Activated CD8-positive, alpha-beta memory T cell treated with anti-CD3 and anti-CD28 coated beads, Interleukin-2, amount 50 U/mL, for 24 hours (primary cell): ENCODE results near the gene OR8B8.
"Not testable (repeated sequence)": the region's sequence is repeated elsewhere in the genome, so short reads cannot be mapped to it uniquely, and the experiment has no call there.

ENCODE experiments used
- DNase-seq: peaks from one replicate; pipeline ENCODE4 v3.0.0-alpha.2; 2020; ENCODE audit errors: extremely low read depth

OR8B8 gene

GRCh38 chr11:124445646-124446150 is at the start of gene OR8B8:
Gene OR8B8, minus strand, starts transcription at chr11:124445696. Its CDS starts 4,611 bp downstream, at chr11:124441085.
- no peak for DNase-seq

GRCh38 chr11:124493016-124493655 is 47.6 kb upstream of the OR8B8 start:
- no peak for DNase-seq

- no peak for DNase-seq
These were observed 37.9 kb upstream of the OR8B8 start for GRCh38 chr11:124483422-124483821.

GRCh38 chr11:124482362-124483147 is 37.1 kb upstream of the OR8B8 start:
- DNase-seq: no peak

GRCh38 chr11:124481365-124482323 is 36.1 kb upstream of the OR8B8 start:
- no peak for DNase-seq

GRCh38 chr11:124479561-124479960 is 34.1 kb upstream of the OR8B8 start:
- DNase-seq: no peak

GRCh38 chr11:124475265-124475664 is 29.8 kb upstream of the OR8B8 start:
- DNase-seq: no peak

- DNase-seq: no peak
These were observed 29.3 kb upstream of the OR8B8 start for GRCh38 chr11:124474779-124475178.

GRCh38 chr11:124474079-124474478 is 28.6 kb upstream of the OR8B8 start:
- no peak for DNase-seq

GRCh38 chr11:124473476-124473875 is 28.0 kb upstream of the OR8B8 start:
- DNase-seq: no peak

GRCh38 chr11:124470561-124471227 is 25.2 kb upstream of the OR8B8 start:
- no peak for DNase-seq

GRCh38 chr11:124467381-124467927 is 22.0 kb upstream of the OR8B8 start:
- no peak for DNase-seq

GRCh38 chr11:124465368-124465767 is 19.9 kb upstream of the OR8B8 start:
- DNase-seq: no peak

- no peak for DNase-seq
These were observed 18.5 kb upstream of the OR8B8 start for GRCh38 chr11:124463990-124464389.

GRCh38 chr11:124463324-124463723 is 17.8 kb upstream of the OR8B8 start:
- no peak for DNase-seq

GRCh38 chr11:124460459-124460858 is 15.0 kb upstream of the OR8B8 start:
- no peak for DNase-seq

- DNase-seq: not testable (repeated sequence)
These were observed 13.9 kb upstream of the OR8B8 start for GRCh38 chr11:124459379-124459778.

- no peak for DNase-seq
These were observed 9.1 kb upstream of the OR8B8 start for GRCh38 chr11:124454552-124454951.

- DNase-seq: no peak
These were observed 1.4 kb upstream of the OR8B8 start for GRCh38 chr11:124446916-124447315.

- no peak for DNase-seq
These were observed 2.6 kb downstream of the OR8B8 start for GRCh38 chr11:124442847-124443246.

GRCh38 chr11:124442442-124442841 is 3.1 kb downstream of the OR8B8 start:
- DNase-seq: no peak
